Hepatocyte (in vitro differentiated cells): Measurements from ENCODE around the gene RBBP8NL. TPM values are rescaled to one million over a fixed set of nuclear protein-coding genes. Genes with fewer than 3 reads are reported as not detected.

ENCODE experiments used
- DNase-seq: peaks from one replicate; pipeline ENCODE4 v3.0.0-alpha.2; 2016; ENCODE audit warnings: low spot score
- H2AFZ ChIP-seq: fragments of 200-600 bp; sonication (generic); 2 replicates; pipeline ENCODE4 v1.6.0; 2016; ENCODE audit warnings: antibody characterized with exemption, mild to moderate bottlenecking
- H3K27ac ChIP-seq: fragments of 200-600 bp; sonication (generic); 2 replicates; pipeline ENCODE4 v1.5.1; 2016; ENCODE audit warnings: mild to moderate bottlenecking
- H3K27me3 ChIP-seq: fragments of 200-600 bp; sonication (generic); 2 replicates; pipeline ENCODE4 v1.6.1; 2016
- H3K36me3 ChIP-seq: fragments of 200-600 bp; sonication (generic); replicated peaks from 2 replicates; pipeline ENCODE4 v1.5.1; 2016; ENCODE audit warnings: low read depth; ENCODE audit not compliant: insufficient read depth
- H3K4me1 ChIP-seq: fragments of 200-600 bp; sonication (generic); 2 replicates; pipeline ENCODE4 v1.5.1; 2016; ENCODE audit warnings: mild to moderate bottlenecking, moderate library complexity; ENCODE audit not compliant: insufficient read depth
- H3K4me2 ChIP-seq: fragments of 200-600 bp; sonication (generic); 2 replicates; pipeline ENCODE4 v1.6.0; 2016
- H3K4me3 ChIP-seq: fragments of 200-600 bp; sonication (generic); 2 replicates; pipeline ENCODE4 v1.5.1; 2016; ENCODE audit warnings: mild to moderate bottlenecking
- H3K79me2 ChIP-seq: fragments of 200-600 bp; sonication (generic); 2 replicates; pipeline ENCODE4 v1.6.0; 2017; ENCODE audit warnings: mild to moderate bottlenecking
- H3K9me2 ChIP-seq: fragments of 200-600 bp; sonication (generic); replicated peaks from 2 replicates; pipeline ENCODE4 v1.6.0; 2017; ENCODE audit warnings: mild to moderate bottlenecking; ENCODE audit not compliant: insufficient read depth
- H3K9me3 ChIP-seq: fragments of 200-600 bp; sonication (generic); 2 replicates; pipeline ENCODE4 v1.5.1; 2016; ENCODE audit warnings: low read depth, mild to moderate bottlenecking
- H4K20me1 ChIP-seq: fragments of 200-600 bp; sonication (generic); 2 replicates; pipeline ENCODE4 v1.6.0; 2016; ENCODE audit warnings: mild to moderate bottlenecking; ENCODE audit not compliant: insufficient read depth, poor library complexity, severe bottlenecking
- CTCF ChIP-seq: fragments of 200-600 bp; sonication (generic); IDR thresholded peaks from 2 replicates; pipeline ENCODE4 v1.5.1; 2016; ENCODE audit warnings: antibody characterized with exemption, mild to moderate bottlenecking; ENCODE audit not compliant: poor library complexity
- EZH2 ChIP-seq: fragments of 200-600 bp; sonication (generic); IDR thresholded peaks from 2 replicates; pipeline ENCODE4 v1.6.1; 2016; ENCODE audit warnings: antibody characterized with exemption, mild to moderate bottlenecking, borderline replicate concordance
- EZH2phosphoT487 ChIP-seq: fragments of 200-600 bp; sonication (generic); IDR thresholded peaks from one replicate; pipeline ENCODE4 v1.6.1; 2018; ENCODE audit warnings: antibody characterized with exemption, mild to moderate bottlenecking, low read depth, moderate library complexity; ENCODE audit not compliant: unreplicated experiment, severe bottlenecking
- WGBS: methylation state at CpG from one replicate; pipeline ENCODE4 v1.1.6; 2016; ENCODE audit warnings: low lambda C conversion rate; ENCODE audit errors: missing lambda C conversion rate; 5-methylcytosine and 5-hydroxymethylcytosine counted together
- polyA plus RNA-seq: library from polyadenylated mRNA; unstranded; fragments of >200 nt; fragmentation: Nextera tagmentation; extraction: Ambion mirVana; gene quantifications from 2 replicates; pipeline ENCODE4 v1.2.1, GENCODE V29; 2016
- total RNA-seq: library from RNA; depleted of rRNA; stranded (reverse); fragments of >200 nt; gene quantifications from 2 replicates; pipeline ENCODE4 v1.2.3, GENCODE V29; 2014

Gene RBBP8NL
- total and polyA plus RNA-seq, 2 experiments from 2014 or later: 5.7 to 6.4 TPM

- no peaks in the 10 kb centered on the region for H3K9me3 ChIP-seq
- peak overlapping the region; percentile 81 for H3K27ac ChIP-seq
- no peak overlapping the region for H3K4me3 ChIP-seq
- TF ChIP-seq CTCF (no peak), EZH2 (no peak), EZH2phosphoT487 (no peak)
- peaks cover 1% of the 10 kb centered on the region for H3K79me2 ChIP-seq
- H3K9me2 ChIP-seq: no peaks in the 10 kb centered on the region
- H3K36me3 ChIP-seq: no peaks in the 10 kb centered on the region
- 79% methylated on average over 23 of the region's 24 CpGs for WGBS
- no peak overlapping the region for H2AFZ ChIP-seq
- H3K27me3 ChIP-seq: no peaks in the 10 kb centered on the region
- DNase-seq: no peak
- no peaks in the 10 kb centered on the region for H4K20me1 ChIP-seq
- peaks cover 32% of the 10 kb centered on the region for H3K4me1 ChIP-seq
- peak overlapping the region; percentile 61 for H3K4me2 ChIP-seq
These were observed 15.7 kb downstream of the RBBP8NL start for GRCh38 chr20:62411479-62412193.

GRCh38 chr20:62410746-62411478 is 16.4 kb downstream of the RBBP8NL start:
- peak overlapping the region; percentile 16 for H3K27ac ChIP-seq
- no peaks in the 10 kb centered on the region for H4K20me1 ChIP-seq
- no peak overlapping the region for H3K4me2 ChIP-seq
- peaks cover 9% of the 10 kb centered on the region for H3K79me2 ChIP-seq
- DNase-seq: no peak
- peaks cover 33% of the 10 kb centered on the region for H3K4me1 ChIP-seq
- 84% methylated on average over 19 of the region's 19 CpGs for WGBS
- H2AFZ ChIP-seq: no peak overlapping the region
- no peaks in the 10 kb centered on the region for H3K36me3 ChIP-seq
- H3K27me3 ChIP-seq: no peaks in the 10 kb centered on the region
- H3K4me3 ChIP-seq: no peak overlapping the region
- no peaks in the 10 kb centered on the region for H3K9me3 ChIP-seq
- TF ChIP-seq EZH2phosphoT487 (no peak), CTCF (no peak), EZH2 (no peak)
- no peaks in the 10 kb centered on the region for H3K9me2 ChIP-seq

- Histone ChIP-seq H3K4me3 (no peak overlapping the region), H3K36me3 (no peaks in the 10 kb centered on the region), H2AFZ (no peak overlapping the region), H3K79me2 (peaks cover 16% of the 10 kb centered on the region), H4K20me1 (no peaks in the 10 kb centered on the region), H3K9me2 (no peaks in the 10 kb centered on the region), H3K9me3 (no peaks in the 10 kb centered on the region), H3K27ac (peak overlapping the region; percentile 16), H3K27me3 (no peaks in the 10 kb centered on the region), H3K4me1 (peaks cover 39% of the 10 kb centered on the region), H3K4me2 (peak overlapping the region; percentile 59)
- 19% methylated on average over 28 of the region's 30 CpGs for WGBS
- peak; percentile 75 for TF ChIP-seq CTCF
- TF ChIP-seq EZH2phosphoT487: no peak
- no peak for TF ChIP-seq EZH2
- peak; percentile 74 for DNase-seq
These were observed 17.2 kb downstream of the RBBP8NL start for GRCh38 chr20:62409931-62410745.
